Measurements from ENCODE around the gene RBFA.

GRCh38 chr18:80004600-80005342, 29.5 kb upstream of the RBFA start:
- TF ChIP-seq CTCF (IDR thresholded peaks at IDR 0.05), result no peak
- TF ChIP-seq POLR2A (IDR thresholded peaks at IDR 0.05), result no peak
- TF ChIP-seq POLR2AphosphoS5 (IDR thresholded peaks at IDR 0.05), result no peak
- TF ChIP-seq EP300 (IDR thresholded peaks at IDR 0.05), result no peak
